Measurements from ENCODE around the gene ATG16L2. TPM values are rescaled to one million over a fixed set of nuclear protein-coding genes. Genes with fewer than 3 reads are reported as not detected.

The ATG16L2 gene
- total and polyA plus RNA-seq, 2 of the 4 experiments (the other 2 are of a cell fraction): 1.3 to 12.7 TPM

GRCh38 chr11:72826191-72826941 is 12.2 kb downstream of the ATG16L2 start:
- ChIA-PET CTCF (interaction anchor here (2.8 kb wide), 1 partner anchor 352 kb away, joined by 11 read pairs; no protein-coding TSS in a partner anchor), POLR2A (ENCODE audit: unreplicated experiment) (no interaction called here)
- Histone ChIP-seq H2BK20ac (ENCODE audit: low read depth, low read length) (no peak overlapping the region), H3K56ac (ENCODE audit: extremely low read depth, insufficient read depth, low read length) (no peak overlapping the region), H3K4me1 (ENCODE audit: control insufficient read depth, insufficient read depth, low read length) (peaks cover 6% of the 10 kb centered on the region), H3K9ac (ENCODE audit: low read depth, low read length) (no peak overlapping the region), H2BK15ac (ENCODE audit: low read depth, low read length) (no peak overlapping the region), H2AK9ac (replicated peaks; ENCODE audit: low read depth, low read length, poor library complexity) (no peak overlapping the region), H3K4me3 (ENCODE audit: insufficient read depth, low read depth, low read length) (no peak overlapping the region), H4K5ac (ENCODE audit: low read depth, low read length) (no peak overlapping the region), H3K27ac (ENCODE audit: insufficient read depth, low read length) (no peak overlapping the region), H2AFZ (replicated peaks; ENCODE audit: low read length, poor library complexity) (no peak overlapping the region), H3K4me2 (ENCODE audit: low read depth, low read length) (no peak overlapping the region), H3K23ac (ENCODE audit: low read depth, low read length) (no peak overlapping the region), H3K4ac (ENCODE audit: low read depth, low read length) (no peak overlapping the region), H4K8ac (ENCODE audit: low read depth in 2 of 2, low read length in 2 of 2) (no peak overlapping the region), H3K14ac (replicated peaks; ENCODE audit: low read depth, low read length) (no peak overlapping the region), H3K18ac (ENCODE audit: low read depth, low read length) (no peak overlapping the region), H4K20me1 (ENCODE audit: insufficient read depth, low read length) (peaks cover 5% of the 10 kb centered on the region; the same call in 1 of the 2 replicates), H3K79me1 (ENCODE audit: low read depth in 1 of 2, low read length in 2 of 2) (no peaks in the 10 kb centered on the region; a peak in 1 of 4 replicates), H3K27me3 (ENCODE audit: control insufficient read depth, insufficient read depth, low read length) (no peaks in the 10 kb centered on the region), H3K9me3 (ENCODE audit: control insufficient read depth, insufficient read depth, low read length) (no peaks in the 10 kb centered on the region), H3K9me1 (ENCODE audit: insufficient read depth, low read length) (peaks cover 3% of the 10 kb centered on the region), H2AK5ac (ENCODE audit: low read depth, low read length) (no peak overlapping the region), H2BK120ac (ENCODE audit: low read depth, low read length) (no peak overlapping the region), H4K91ac (ENCODE audit: insufficient read depth, low read depth, low read length) (no peak overlapping the region), H2BK5ac (ENCODE audit: low read depth, low read length, poor library complexity, severe bottlenecking) (no peak overlapping the region), H3K36me3 (ENCODE audit: control insufficient read depth, insufficient read depth, low read length) (no peaks in the 10 kb centered on the region)
- ATAC-seq (ENCODE audit: low read depth) (no peak), DNase-seq (no peak)
- no TSS peak for BruUV-seq (replicated peaks)
- WGBS, 2 experiments (ENCODE audit: extremely low coverage in 2 of 2, insufficient read length in 1 of 2): 90% methylated on average over 2 of the region's 15 CpGs; no CpG with 5 or more reads in 1 of the 2 experiments
- dilution Hi-C loops (cut with HindIII; ENCODE audit: low sequenced_read_pairs, unreplicated experiment): no loop called here
- in situ Hi-C loops (cut with MboI; ENCODE audit: low sequenced_read_pairs): loop anchor here (5.0 kb wide), 1 partner anchor 416 kb away; no protein-coding TSS in a partner anchor
- TF ChIP-seq RAD21 (IDR thresholded peaks at IDR 0.05; ENCODE audit: low read length): no peak
- no peak for TF ChIP-seq ELK1 (IDR thresholded peaks at IDR 0.05; ENCODE audit: borderline replicate concordance, low read depth, low read length)
- TF ChIP-seq, protein P1, sequence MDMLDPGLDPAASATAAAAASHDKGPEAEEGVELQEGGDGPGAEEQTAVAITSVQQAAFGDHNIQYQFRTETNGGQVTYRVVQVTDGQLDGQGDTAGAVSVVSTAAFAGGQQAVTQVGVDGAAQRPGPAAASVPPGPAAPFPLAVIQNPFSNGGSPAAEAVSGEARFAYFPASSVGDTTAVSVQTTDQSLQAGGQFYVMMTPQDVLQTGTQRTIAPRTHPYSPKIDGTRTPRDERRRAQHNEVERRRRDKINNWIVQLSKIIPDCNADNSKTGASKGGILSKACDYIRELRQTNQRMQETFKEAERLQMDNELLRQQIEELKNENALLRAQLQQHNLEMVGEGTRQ (IDR thresholded peaks at IDR 0.05; ENCODE audit: low read depth, low read length): no peak
- intact Hi-C loops (cut with micrococcal nuclease): no loop called here

Measured in IMR-90 (cell line).